Fibroblast of skin of right quadriceps (primary cell): ENCODE data around the gene CHKA.

ENCODE experiments used
- DNase-seq: peaks from one replicate; pipeline ENCODE4 v3.0.0-alpha.2; 2013

The CHKA gene

GRCh38 chr11:68121067-68121899 lies at the start of gene CHKA:
Gene CHKA, minus strand, starts transcription at chr11:68121388. Its CDS starts 211 bp downstream, at chr11:68121177.
- DNase-seq, result peak; percentile 92

- DNase-seq, result no peak
Observed at GRCh38 chr11:68169442-68169841, 48.3 kb upstream of the CHKA start.

GRCh38 chr11:68168694-68169093 lies 47.5 kb upstream of the CHKA start:
- DNase-seq, result no peak

GRCh38 chr11:68167474-68167873 lies 46.3 kb upstream of the CHKA start:
- no peak for DNase-seq

- no peak for DNase-seq
Observed at GRCh38 chr11:68166969-68167368, 45.8 kb upstream of the CHKA start.

- DNase-seq, result no peak
Observed at GRCh38 chr11:68165601-68166000, 44.4 kb upstream of the CHKA start.

- DNase-seq, result no peak
Observed at GRCh38 chr11:68164437-68164836, 43.2 kb upstream of the CHKA start.

GRCh38 chr11:68163691-68164090 lies 42.5 kb upstream of the CHKA start:
- DNase-seq, result no peak

- peak; percentile 18 for DNase-seq
Observed at GRCh38 chr11:68160100-68160695, 39.0 kb upstream of the CHKA start.

- DNase-seq, result no peak
Observed at GRCh38 chr11:68159665-68160064, 38.5 kb upstream of the CHKA start.

GRCh38 chr11:68159161-68159560 lies 38.0 kb upstream of the CHKA start:
- DNase-seq, result no peak

GRCh38 chr11:68158580-68158979 lies 37.4 kb upstream of the CHKA start:
- DNase-seq, result no peak

GRCh38 chr11:68153742-68154141 lies 32.6 kb upstream of the CHKA start:
- DNase-seq, result no peak

- no peak for DNase-seq
Observed at GRCh38 chr11:68150037-68150436, 28.8 kb upstream of the CHKA start.

- DNase-seq, result no peak
Observed at GRCh38 chr11:68149417-68149816, 28.2 kb upstream of the CHKA start.

- DNase-seq, result no peak
Observed at GRCh38 chr11:68148879-68149278, 27.7 kb upstream of the CHKA start.

GRCh38 chr11:68148071-68148805 lies 27.1 kb upstream of the CHKA start:
- no peak for DNase-seq

GRCh38 chr11:68146704-68147474 lies 25.7 kb upstream of the CHKA start:
- DNase-seq, result no peak

- DNase-seq, result no peak
Observed at GRCh38 chr11:68146010-68146540, 24.9 kb upstream of the CHKA start.

GRCh38 chr11:68145120-68145866 lies 24.1 kb upstream of the CHKA start:
- DNase-seq, result no peak

GRCh38 chr11:68143310-68143689 lies 22.1 kb upstream of the CHKA start:
- no peak for DNase-seq
